Activated CD8-positive, alpha-beta memory T cell treated with anti-CD3 and anti-CD28 coated beads, Interleukin-2, amount 50 U/mL, for 48 hours (primary cell): ENCODE data around the gene FBXO11.
"Not testable (repeated sequence)": the region's sequence is repeated elsewhere in the genome, so short reads cannot be mapped to it uniquely, and the experiment has no call there.

Experiments
- DNase-seq: peaks from one replicate; pipeline ENCODE4 v3.0.0-alpha.2; 2020

The FBXO11 gene

GRCh38 chr2:47897883-47898731, 8.2 kb downstream of the FBXO11 start:
- no peak for DNase-seq

- DNase-seq, result not testable (repeated sequence)
Observed at GRCh38 chr2:47897191-47897882, 9.0 kb downstream of the FBXO11 start.

- DNase-seq, result no peak
Observed at GRCh38 chr2:47896450-47896968, 9.8 kb downstream of the FBXO11 start.

- no peak for DNase-seq
Observed at GRCh38 chr2:47893771-47894170, 12.5 kb downstream of the FBXO11 start.

GRCh38 chr2:47892338-47892730, 14.0 kb downstream of the FBXO11 start:
- no peak for DNase-seq

GRCh38 chr2:47891369-47892337, 14.6 kb downstream of the FBXO11 start:
- no peak for DNase-seq

GRCh38 chr2:47890711-47891368, 15.5 kb downstream of the FBXO11 start:
- DNase-seq, result no peak

- no peak for DNase-seq
Observed at GRCh38 chr2:47888581-47889280, 17.6 kb downstream of the FBXO11 start.

- DNase-seq, result no peak
Observed at GRCh38 chr2:47876912-47877311, 29.4 kb downstream of the FBXO11 start.

- no peak for DNase-seq
Observed at GRCh38 chr2:47872941-47873340, 33.4 kb downstream of the FBXO11 start.

DNA sequence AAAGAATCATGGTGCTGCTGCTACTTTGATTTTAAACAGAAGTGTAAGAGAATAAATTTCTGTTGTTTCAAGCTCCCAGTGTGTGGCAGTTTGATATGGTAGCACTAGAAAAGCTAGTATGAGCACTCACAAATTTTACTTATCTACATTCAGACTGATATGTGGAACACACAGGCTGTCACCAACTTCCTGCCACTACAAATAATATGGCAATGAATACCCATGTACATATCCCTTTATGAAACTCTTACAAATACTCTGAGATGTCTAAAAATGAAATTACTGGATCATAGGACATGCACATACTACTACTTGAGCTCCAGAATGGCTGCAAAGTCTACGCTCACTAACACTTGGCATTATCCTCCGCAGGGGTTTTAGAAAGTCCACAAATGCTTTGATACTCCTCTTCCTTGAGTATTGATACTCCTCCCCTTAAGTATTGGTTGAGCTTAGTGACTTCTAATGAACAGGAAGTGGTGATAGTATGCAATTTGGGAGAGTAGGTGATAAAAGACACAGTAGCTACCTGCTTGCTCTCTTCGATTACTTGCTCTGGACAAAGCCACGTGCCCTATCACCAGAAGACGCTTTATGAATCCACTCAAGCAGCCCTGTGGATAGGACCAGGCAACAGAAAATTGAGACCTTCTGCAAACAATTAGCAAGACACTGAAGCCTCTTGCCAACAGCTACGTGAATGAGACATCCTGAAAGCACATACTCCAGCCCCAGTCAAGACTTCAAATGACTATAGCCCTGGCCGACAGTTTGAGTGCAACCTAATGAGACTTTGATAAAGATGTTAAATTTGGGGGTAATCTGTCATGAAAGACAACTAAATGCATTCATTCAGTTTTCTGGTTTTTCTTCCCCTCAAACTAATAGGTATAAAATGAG, 35.4 kb downstream of the FBXO11 start:
- DNase-seq, result no peak

DNA sequence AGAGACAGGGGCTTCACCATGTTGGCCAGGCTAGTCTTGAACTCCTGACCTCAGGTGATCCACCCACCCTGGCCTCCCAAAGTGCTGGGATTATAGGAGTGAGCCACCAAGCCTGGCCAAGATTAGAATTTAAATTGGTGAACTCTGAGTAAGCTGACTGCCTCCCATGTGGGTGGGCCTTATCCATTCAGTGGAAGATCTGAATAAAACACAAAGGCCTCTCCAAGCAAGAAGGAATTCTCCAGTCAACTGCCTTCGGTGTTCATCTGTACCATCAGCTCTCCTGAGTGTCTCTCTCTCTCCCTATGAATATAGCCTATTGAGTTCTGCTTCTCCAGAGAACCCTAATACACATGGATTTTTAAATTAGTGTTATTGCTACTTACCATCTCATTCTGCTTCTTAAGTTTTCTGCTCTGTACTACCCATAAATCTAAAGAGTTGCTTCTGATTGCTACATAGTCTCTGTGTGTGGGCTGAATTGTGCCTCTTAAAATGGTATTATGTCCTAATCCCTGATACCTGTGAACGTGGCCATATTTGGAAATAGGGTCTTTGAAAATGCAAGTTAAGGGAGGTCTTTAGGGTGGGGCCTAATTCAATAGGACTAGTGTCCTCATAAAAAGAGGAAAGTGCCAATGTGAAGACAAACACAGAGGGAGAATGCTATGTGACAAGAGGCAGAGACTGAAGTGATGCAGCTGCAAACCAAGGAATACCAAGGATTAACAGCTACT, 36.3 kb downstream of the FBXO11 start:
- DNase-seq, result no peak

- no peak for DNase-seq
Observed at GRCh38 chr2:47868611-47869352, 37.5 kb downstream of the FBXO11 start.

DNA sequence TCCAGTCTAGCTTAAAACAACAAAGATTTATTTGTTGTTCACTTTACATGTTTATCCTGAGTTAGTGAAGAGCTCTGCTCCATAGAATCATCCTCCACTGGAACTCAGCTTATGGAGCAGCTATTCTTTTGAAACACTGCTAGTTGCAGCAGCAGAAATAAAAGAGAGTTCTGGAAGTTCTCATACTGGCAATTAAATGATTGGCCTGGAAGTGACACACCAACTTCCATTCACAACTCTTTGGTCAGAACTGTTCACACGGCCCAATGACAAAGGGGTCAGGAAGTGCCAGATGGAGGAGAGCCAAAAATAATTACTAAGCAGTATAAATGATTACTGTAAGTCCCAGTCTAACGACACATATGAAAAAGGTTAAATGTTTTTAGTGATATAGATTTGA, 39.1 kb downstream of the FBXO11 start:
- DNase-seq, result no peak

- DNase-seq, result no peak
Observed at GRCh38 chr2:47864566-47864965, 41.7 kb downstream of the FBXO11 start.

- no peak for DNase-seq
Observed at GRCh38 chr2:47862949-47863348, 43.3 kb downstream of the FBXO11 start.

DNA sequence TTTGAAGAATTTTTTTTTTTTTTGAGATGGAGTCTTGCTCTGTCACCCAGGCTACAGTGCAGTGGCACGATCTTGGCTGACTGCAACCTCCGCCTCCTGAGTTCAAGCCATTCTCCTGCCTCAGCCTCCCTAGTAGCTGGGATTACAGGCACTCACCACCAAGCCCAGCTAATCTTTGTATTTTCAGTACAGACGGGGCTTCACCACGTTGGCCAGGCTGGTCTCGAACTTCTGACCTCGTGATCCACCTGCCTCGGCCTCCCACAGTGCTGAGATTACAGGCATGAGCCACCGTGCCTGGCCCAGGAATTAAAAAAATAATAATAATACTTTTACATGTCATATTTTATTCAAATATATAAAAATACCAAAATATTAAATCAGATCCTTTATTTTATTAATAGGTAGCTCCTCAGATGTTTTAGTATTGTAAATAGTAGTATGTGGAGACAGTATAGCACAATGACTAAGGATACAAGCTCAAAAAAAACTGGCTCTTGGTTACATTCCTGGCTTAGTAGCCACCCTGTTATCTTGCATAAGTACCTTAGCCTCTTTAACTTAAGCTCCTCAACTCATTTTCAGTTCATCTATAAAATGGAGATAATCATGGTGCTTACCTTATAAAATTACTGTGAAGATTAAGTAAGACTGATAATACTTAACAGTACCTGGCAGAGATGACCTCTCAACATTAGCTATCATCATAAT, 53.1 kb downstream of the FBXO11 start:
- not testable (repeated sequence) for DNase-seq

DNA sequence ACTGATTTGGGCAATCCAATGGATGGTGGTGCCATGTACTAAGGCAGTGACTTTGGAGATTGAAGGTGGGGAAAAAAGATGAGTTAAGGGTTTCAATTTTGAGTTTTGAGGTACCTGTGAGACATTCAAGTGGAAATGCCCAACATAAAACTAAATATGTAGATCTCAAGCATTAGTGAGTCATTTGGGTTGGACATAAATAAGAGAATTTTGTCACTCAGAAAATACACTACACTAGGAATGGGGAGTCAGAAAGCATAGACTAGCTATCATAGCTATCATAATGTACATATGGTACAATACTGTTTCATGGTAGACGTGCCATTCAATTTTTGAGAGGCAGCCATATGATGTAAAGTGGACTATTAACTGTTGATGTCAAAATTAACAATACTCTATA, 56.1 kb downstream of the FBXO11 start:
- no peak for DNase-seq
